GM23338 (cell line): ENCODE results near the gene L2HGDH. TPM values are rescaled to one million over a fixed set of nuclear protein-coding genes. Genes with fewer than 3 reads are reported as not detected.

ENCODE experiments used
- ATAC-seq: fragments of 200-7000 bp; cut with Tn5 transposase; 3 replicates; pipeline ENCODE4 v1.9.1; 2020
- DNase-seq: peaks from one replicate; pipeline ENCODE4 v3.0.0-alpha.2; 2015; ENCODE audit warnings: low spot score
- H2AFZ ChIP-seq: fragments of 200-600 bp; sonication (generic); 2 replicates; pipeline ENCODE4 v1.8.0; 2016; ENCODE audit warnings: antibody characterized with exemption, mild to moderate bottlenecking, moderate library complexity
- H3F3A ChIP-seq: fragments of 200-600 bp; sonication (generic); replicated peaks from 2 replicates; pipeline ENCODE4 v1.8.0; 2017; ENCODE audit warnings: antibody characterized with exemption, mixed run types, low read depth
- H3K27ac ChIP-seq: fragments of 200-600 bp; sonication (generic); 2 replicates; pipeline ENCODE4 v1.6.1; 2016; ENCODE audit warnings: low read depth
- H3K27me3 ChIP-seq: fragments of 200-600 bp; sonication (generic); 2 replicates; pipeline ENCODE4 v1.8.0; 2016; ENCODE audit warnings: mild to moderate bottlenecking, mixed run types, moderate library complexity; ENCODE audit not compliant: insufficient read depth
- H3K36me3 ChIP-seq: fragments of 200-600 bp; sonication (generic); 2 replicates; pipeline ENCODE4 v1.8.0; 2016; ENCODE audit warnings: mild to moderate bottlenecking; ENCODE audit not compliant: insufficient read depth
- H3K4me1 ChIP-seq: fragments of 200-600 bp; sonication (generic); 2 replicates; pipeline ENCODE4 v1.8.0; 2016; ENCODE audit warnings: mild to moderate bottlenecking, moderate library complexity; ENCODE audit not compliant: insufficient read depth
- H3K4me2 ChIP-seq: fragments of 200-600 bp; sonication (generic); 2 replicates; pipeline ENCODE4 v1.7.1; 2017; ENCODE audit warnings: mixed run types
- H3K4me3 ChIP-seq: fragments of 200-600 bp; sonication (generic); 2 replicates; pipeline ENCODE4 v1.6.1; 2016; ENCODE audit warnings: mixed run types
- H3K79me2 ChIP-seq: fragments of 200-600 bp; sonication (generic); replicated peaks from 2 replicates; pipeline ENCODE4 v1.8.0; 2017; ENCODE audit warnings: mild to moderate bottlenecking; ENCODE audit not compliant: insufficient read depth
- H3K9me2 ChIP-seq: fragments of 200-600 bp; sonication (generic); 2 replicates; pipeline ENCODE4 v1.8.0; 2017; ENCODE audit not compliant: insufficient read depth
- H4K20me1 ChIP-seq: fragments of 200-600 bp; sonication (generic); replicated peaks from 2 replicates; pipeline ENCODE4 v1.8.0; 2017; ENCODE audit warnings: mild to moderate bottlenecking; ENCODE audit not compliant: insufficient read depth
- H3K27ac Mint-ChIP-seq: 2 replicates; pipeline ENCODE4 v1.8.0; 2020; ENCODE audit warnings: inconsistent platforms, mild to moderate bottlenecking, moderate library complexity, mixed read lengths
- H3K27me3 Mint-ChIP-seq: 3 replicates; pipeline ENCODE4 v1.8.0; 2022; ENCODE audit warnings: low read depth, mild to moderate bottlenecking, moderate library complexity, mixed read lengths, inconsistent platforms; ENCODE audit not compliant: insufficient read depth, poor library complexity
- H3K36me3 Mint-ChIP-seq: 3 replicates; pipeline ENCODE4 v1.8.0; 2021; ENCODE audit warnings: low read depth, mild to moderate bottlenecking, inconsistent platforms, moderate library complexity, mixed read lengths
- H3K4me1 Mint-ChIP-seq: 3 replicates; pipeline ENCODE4 v1.8.0; 2020; ENCODE audit warnings: mild to moderate bottlenecking, inconsistent platforms, mixed read lengths
- H3K4me3 Mint-ChIP-seq: 3 replicates; pipeline ENCODE4 v1.8.0; 2021; ENCODE audit warnings: moderate library complexity, mild to moderate bottlenecking, inconsistent platforms, mixed read lengths
- H3K9me3 Mint-ChIP-seq: 3 replicates; pipeline ENCODE4 v1.8.0; 2020; ENCODE audit warnings: moderate library complexity, mild to moderate bottlenecking, inconsistent platforms, mixed read lengths
- CREB1 ChIP-seq: fragments of 250-450 bp; sonication (Bioruptor Pico); IDR thresholded peaks from 2 replicates; pipeline ENCODE4 v1.5.0; 2020; ENCODE audit warnings: low read depth, mild to moderate bottlenecking, moderate library complexity
- CTCF ChIP-seq, 2 experiments: fragments of 200-600 bp in 1 of 2; sonication (generic) in 1 of 2; conservative IDR thresholded peaks; 2 replicates each; pipeline versions ENCODE4 v1.5.1 to v1.6.1; 2016 to 2017; ENCODE audit warnings: antibody characterized with exemption in 2 of 2, low read depth in 2 of 2, mild to moderate bottlenecking in 2 of 2, moderate library complexity in 1 of 2
- ETS1 ChIP-seq: IDR thresholded peaks from 2 replicates; pipeline ENCODE4 v1.6.1; 2016; ENCODE audit warnings: antibody characterized with exemption
- EZH2 ChIP-seq: fragments of 200-600 bp; sonication (generic); IDR thresholded peaks from one replicate; pipeline ENCODE4 v1.8.0; 2017; ENCODE audit warnings: antibody characterized with exemption, mild to moderate bottlenecking, low read depth; ENCODE audit not compliant: unreplicated experiment
- JUNB ChIP-seq: IDR thresholded peaks from one replicate; pipeline ENCODE4 v1.6.1; 2016; ENCODE audit warnings: antibody characterized with exemption; ENCODE audit not compliant: unreplicated experiment
- REST ChIP-seq: IDR thresholded peaks from one replicate; pipeline ENCODE4 v1.6.1; 2018; ENCODE audit warnings: antibody characterized with exemption; ENCODE audit not compliant: unreplicated experiment
- STAT1 ChIP-seq: IDR thresholded peaks from one replicate; pipeline ENCODE4 v1.6.1; 2016; ENCODE audit warnings: antibody characterized with exemption; ENCODE audit not compliant: unreplicated experiment
- ZNF331 ChIP-seq: fragments of 250-450 bp; sonication (Bioruptor Pico); IDR thresholded peaks from 2 replicates; pipeline ENCODE4 v1.5.0; 2020; ENCODE audit warnings: low read depth, mild to moderate bottlenecking, moderate library complexity
- polyA plus RNA-seq: library from polyadenylated mRNA; unstranded; fragments of >200 nt; fragmentation: Nextera tagmentation; extraction: Ambion mirVana; gene quantifications from 2 replicates; pipeline ENCODE4 v1.2.1, GENCODE V29; 2016
- total RNA-seq: library from RNA; depleted of rRNA; stranded (reverse); fragments of >200 nt; shearing (Covaris generic); gene quantifications from 2 replicates; pipeline ENCODE4 v1.2.3, GENCODE V29; 2014

L2HGDH gene
- total and polyA plus RNA-seq, 2 experiments from 2014 or later, result 13.5 to 28.5 TPM

GRCh38 chr14:50230401-50230700, 81.7 kb downstream of the L2HGDH start:
- Mint-ChIP-seq H3K4me1 (peaks cover 28% of the 10 kb centered on the region), H3K27me3 (peaks cover 4% of the 10 kb centered on the region), H3K27ac (no peak overlapping the region; the same call in 1 of the 2 replicates), H3K4me3 (peak overlapping the region; percentile 92), H3K36me3 (peaks cover 11% of the 10 kb centered on the region; the same call in 2 of the 3 replicates), H3K9me3 (no peaks in the 10 kb centered on the region; the same call in 2 of the 3 replicates)
- H3K36me3 ChIP-seq, result no peaks in the 10 kb centered on the region
- H2AFZ ChIP-seq, result peak overlapping the region; percentile 95
- peaks cover 51% of the 10 kb centered on the region for H3K79me2 ChIP-seq
- no peaks in the 10 kb centered on the region; the same call in 1 of the 2 replicates for H3K27me3 ChIP-seq
- ATAC-seq (no peak), DNase-seq (no peak)
- peaks cover 4% of the 10 kb centered on the region; the same call in 1 of the 2 replicates for H4K20me1 ChIP-seq
- H3K27ac ChIP-seq, result no peak overlapping the region
- H3K9me2 ChIP-seq, result no peaks in the 10 kb centered on the region
- 0 out of 2 replicates have a peak, but pooled peaks cover 6% of the 10 kb centered on the region for H3F3A ChIP-seq
- H3K4me3 ChIP-seq, result peak overlapping the region; percentile 79
- TF ChIP-seq JUNB, result no peak
- TF ChIP-seq ZNF331 (CRISPR knock-in tag), result no peak
- TF ChIP-seq REST, result no peak
- TF ChIP-seq CREB1 (CRISPR knock-in tag), result no peak
- no peak for TF ChIP-seq CTCF (conservative IDR thresholded peaks at IDR 0.05; ENCODE audit: low read depth in 2 of 2)
- no peak for TF ChIP-seq EZH2
- TF ChIP-seq STAT1, result no peak
- H3K4me2 ChIP-seq, result peak overlapping the region; percentile 88
- peaks cover 24% of the 10 kb centered on the region for H3K4me1 ChIP-seq

GRCh38 chr14:50229681-50230080, 82.3 kb downstream of the L2HGDH start:
- Histone ChIP-seq H3K27ac (no peak overlapping the region), H3K79me2 (peaks cover 58% of the 10 kb centered on the region), H3K4me1 (peaks cover 24% of the 10 kb centered on the region), H3K9me2 (no peaks in the 10 kb centered on the region), H3K4me2 (peak overlapping the region; percentile 88), H3K4me3 (peak overlapping the region; percentile 79), H4K20me1 (peaks cover 4% of the 10 kb centered on the region; the same call in 1 of the 2 replicates), H3K36me3 (no peaks in the 10 kb centered on the region), H2AFZ (no peak overlapping the region), H3K27me3 (no peaks in the 10 kb centered on the region; the same call in 1 of the 2 replicates), H3F3A (0 out of 2 replicates have a peak, but pooled peaks cover 6% of the 10 kb centered on the region)
- DNase-seq (no peak), ATAC-seq (no peak)
- Mint-ChIP-seq H3K4me1 (peaks cover 29% of the 10 kb centered on the region), H3K36me3 (peaks cover 11% of the 10 kb centered on the region; the same call in 2 of the 3 replicates), H3K4me3 (peak overlapping the region; percentile 34), H3K27ac (no peak overlapping the region), H3K27me3 (peaks cover 4% of the 10 kb centered on the region), H3K9me3 (no peaks in the 10 kb centered on the region; the same call in 2 of the 3 replicates)
- no peak for TF ChIP-seq REST
- no peak for TF ChIP-seq JUNB
- no peak for TF ChIP-seq CTCF (conservative IDR thresholded peaks at IDR 0.05; ENCODE audit: low read depth in 2 of 2)
- no peak for TF ChIP-seq ETS1
- TF ChIP-seq EZH2, result no peak
